ENCODE measurements around the gene NOTCH4.

NOTCH4 gene

GRCh38 chr6:32178547-32179440, 45.1 kb downstream of the NOTCH4 start:
- no peak for DNase-seq

- DNase-seq: peak; percentile 91
These were observed 45.9 kb downstream of the NOTCH4 start, which contains the start of gene RNF5 for GRCh38 chr6:32177788-32178546. TSS of gene RNF5 (plus strand) at chr6:32178405. CDS start at chr6:32178512, 107 bp downstream.

- DNase-seq: peak; percentile 44
These were observed 46.6 kb downstream of the NOTCH4 start for GRCh38 chr6:32177183-32177787.

- no peak for DNase-seq
These were observed 47.2 kb downstream of the NOTCH4 start for GRCh38 chr6:32176476-32177182.

GRCh38 chr6:32175711-32176475, 48.0 kb downstream of the NOTCH4 start, which contains the start of gene AGPAT1:
TSS of gene AGPAT1 (minus strand) at chr6:32176084. CDS start at chr6:32171496, 4,588 bp downstream.
- DNase-seq: peak; percentile 98

- DNase-seq: no peak
These were observed 48.6 kb downstream of the NOTCH4 start for GRCh38 chr6:32175322-32175710.

GRCh38 chr6:32174416-32174815, 49.5 kb downstream of the NOTCH4 start:
- DNase-seq: no peak

- no peak for DNase-seq
These were observed 50.7 kb downstream of the NOTCH4 start for GRCh38 chr6:32173051-32173727.

GRCh38 chr6:32171234-32171633, 52.6 kb downstream of the NOTCH4 start:
- DNase-seq: no peak

GRCh38 chr6:32170294-32170693, 53.6 kb downstream of the NOTCH4 start:
- no peak for DNase-seq

- DNase-seq: no peak
These were observed 54.9 kb downstream of the NOTCH4 start for GRCh38 chr6:32168807-32169591.

- no peak for DNase-seq
These were observed 55.5 kb downstream of the NOTCH4 start for GRCh38 chr6:32168350-32168749.

GRCh38 chr6:32167761-32168262, 56.1 kb downstream of the NOTCH4 start:
- DNase-seq: no peak

GRCh38 chr6:32167154-32167760, 56.6 kb downstream of the NOTCH4 start:
- no peak for DNase-seq

- no peak for DNase-seq
These were observed 57.3 kb downstream of the NOTCH4 start for GRCh38 chr6:32166411-32167061.

GRCh38 chr6:32164295-32164694, 59.6 kb downstream of the NOTCH4 start, which contains the start of gene EGFL8:
TSS of gene EGFL8 (plus strand) at chr6:32164595. CDS start at chr6:32166166, 1,571 bp downstream.
- DNase-seq: no peak

- no peak for DNase-seq
These were observed 60.2 kb downstream of the NOTCH4 start for GRCh38 chr6:32163559-32164258.

- no peak for DNase-seq
These were observed 65.8 kb downstream of the NOTCH4 start for GRCh38 chr6:32158052-32158451.
